HFFc6 (cell line): ENCODE data around the gene ZFYVE28. TPM values are rescaled to one million over a fixed set of nuclear protein-coding genes. Genes with fewer than 3 reads are reported as not detected.

Experiments used
- DNase-seq: peaks from one replicate; pipeline ENCODE4 v3.0.0-alpha.2; 2018
- H3K27ac Mint-ChIP-seq: 2 replicates; pipeline ENCODE4 v1.8.0; 2020; ENCODE audit warnings: mild to moderate bottlenecking, mixed read lengths
- H3K27me3 Mint-ChIP-seq: 2 replicates; pipeline ENCODE4 v1.8.0; 2021; ENCODE audit warnings: mild to moderate bottlenecking, moderate library complexity, mixed read lengths; ENCODE audit not compliant: insufficient read depth
- H3K36me3 Mint-ChIP-seq: 2 replicates; pipeline ENCODE4 v1.8.0; 2021; ENCODE audit warnings: low read depth, mixed read lengths
- H3K4me1 Mint-ChIP-seq: 2 replicates; pipeline ENCODE4 v1.8.0; 2020; ENCODE audit warnings: low read depth, mixed read lengths
- H3K4me3 Mint-ChIP-seq: 2 replicates; pipeline ENCODE4 v1.8.0; 2020; ENCODE audit warnings: mild to moderate bottlenecking, moderate library complexity, mixed read lengths
- H3K9me3 Mint-ChIP-seq: 2 replicates; pipeline ENCODE4 v1.8.0; 2020; ENCODE audit warnings: mild to moderate bottlenecking, mixed read lengths
- CTCF ChIP-seq: fragments of 200-600 bp; sonication (generic); IDR thresholded peaks from 2 replicates; pipeline ENCODE4 v1.5.0; 2021; ENCODE audit warnings: antibody characterized with exemption, mild to moderate bottlenecking
- total RNA-seq, 6 experiments: library from RNA; stranded (reverse); fragmentation: NEBNext Ultra II Directional; extraction: Animal tissue kit (Norgen Biotek cat#: 25700); gene quantifications; 2 replicates in 1 of 6; 3 replicates in 5 of 6; pipeline ENCODE4 v1.2.3, GENCODE V29; 2021

The ZFYVE28 gene
- total RNA-seq, 6 experiments from 2014 or later: 1.8 to 5.4 (median 2.2) TPM

GRCh38 chr4:2262944-2263250, 155.5 kb downstream of the ZFYVE28 start:
- Mint-ChIP-seq H3K36me3 (no peaks in the 10 kb centered on the region), H3K9me3 (no peaks in the 10 kb centered on the region), H3K27me3 (no peaks in the 10 kb centered on the region; the same call in 1 of the 2 replicates), H3K4me1 (peaks cover 12% of the 10 kb centered on the region), H3K27ac (peak overlapping the region; percentile 56; the same call in 1 of the 2 replicates), H3K4me3 (peak overlapping the region; percentile 79)
- no peak for DNase-seq
- no peak for TF ChIP-seq CTCF

GRCh38 chr4:2262145-2262943, 156.1 kb downstream of the ZFYVE28 start:
- H3K27ac Mint-ChIP-seq: peak overlapping the region; percentile 56
- peak overlapping the region; percentile 79 for H3K4me3 Mint-ChIP-seq
- H3K36me3 Mint-ChIP-seq: no peaks in the 10 kb centered on the region
- H3K4me1 Mint-ChIP-seq: peaks cover 12% of the 10 kb centered on the region
- no peaks in the 10 kb centered on the region; the same call in 1 of the 2 replicates for H3K27me3 Mint-ChIP-seq
- H3K9me3 Mint-ChIP-seq: no peaks in the 10 kb centered on the region
- no peak for TF ChIP-seq CTCF
- peak; percentile 99 for DNase-seq

GRCh38 chr4:2261853-2262144, 156.6 kb downstream of the ZFYVE28 start, which contains the start of gene MXD4:
TSS of gene MXD4 (minus strand) at chr4:2262109. CDS start at chr4:2261980, 129 bp downstream.
- Mint-ChIP-seq H3K4me3 (peak within 1 kb of the TSS; percentile 82), H3K27me3 (no peaks in the 10 kb centered on the region; the same call in 1 of the 2 replicates), H3K4me1 (peaks cover 12% of the 10 kb centered on the region), H3K36me3 (no peaks in the 10 kb centered on the region), H3K27ac (peak within 1 kb of the TSS; percentile 56), H3K9me3 (no peaks in the 10 kb centered on the region)
- no peak for TF ChIP-seq CTCF
- no peak for DNase-seq

- DNase-seq: peak; percentile 15
- Mint-ChIP-seq H3K27ac (peak overlapping the region; percentile 49), H3K4me3 (peak overlapping the region; percentile 82), H3K4me1 (peaks cover 10% of the 10 kb centered on the region), H3K36me3 (no peaks in the 10 kb centered on the region), H3K27me3 (no peaks in the 10 kb centered on the region; the same call in 1 of the 2 replicates), H3K9me3 (no peaks in the 10 kb centered on the region)
- no peak for TF ChIP-seq CTCF
Measured at GRCh38 chr4:2261110-2261852, 157.2 kb downstream of the ZFYVE28 start.

GRCh38 chr4:2260344-2261109, 157.9 kb downstream of the ZFYVE28 start:
- Mint-ChIP-seq H3K27ac (peak overlapping the region; percentile 49), H3K4me1 (0 out of 2 replicates have a peak, but pooled peaks cover 4% of the 10 kb centered on the region), H3K9me3 (no peaks in the 10 kb centered on the region), H3K27me3 (no peaks in the 10 kb centered on the region; the same call in 1 of the 2 replicates), H3K36me3 (no peaks in the 10 kb centered on the region), H3K4me3 (peak overlapping the region; percentile 82)
- DNase-seq: no peak
- TF ChIP-seq CTCF: no peak
